ENCODE results near the gene GPBP1.
A peak's percentile ranks its signal among the peaks of the same experiment; 100 is the strongest.
"Not testable (repeated sequence)": the region's sequence is repeated elsewhere in the genome, so short reads cannot be mapped to it uniquely, and the experiment has no call there.

Gene GPBP1

GRCh38 chr5:57292336-57292735 is 118.5 kb downstream of the GPBP1 start:
- no peak for DNase-seq

DNA sequence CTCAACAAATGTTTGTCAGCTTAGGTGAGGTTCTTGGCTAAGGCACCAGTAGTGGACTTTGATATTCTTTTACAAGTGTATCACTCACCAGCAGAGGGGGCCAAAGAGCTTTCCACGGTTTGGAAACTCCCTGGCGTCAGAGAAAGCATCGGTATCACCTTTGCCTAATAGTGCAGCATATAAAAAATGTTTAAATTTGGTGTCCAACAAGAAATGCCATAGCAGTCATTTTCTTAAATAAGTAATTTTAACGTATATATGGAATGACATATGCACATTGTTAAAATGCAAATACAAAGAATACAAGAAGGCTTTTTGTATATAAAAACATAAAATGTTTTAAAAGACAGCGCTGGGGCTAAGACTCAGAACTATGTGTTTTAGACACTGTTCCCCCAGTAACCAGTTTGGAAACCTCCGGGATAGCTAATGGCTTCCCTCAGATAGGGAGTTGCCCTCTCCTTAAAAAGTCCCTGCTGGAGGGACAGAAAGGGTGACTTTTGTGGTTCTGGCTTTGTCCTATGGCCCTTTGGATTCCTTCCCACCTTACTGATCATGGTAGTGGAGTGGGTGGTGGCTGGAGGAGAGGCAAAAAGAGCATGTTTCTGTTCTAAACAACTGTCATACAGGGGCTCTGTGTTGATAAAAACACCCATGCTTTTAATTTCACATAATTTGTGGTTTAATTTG is 124.6 kb downstream of the GPBP1 start:
- peak; percentile 88 for DNase-seq

DNA sequence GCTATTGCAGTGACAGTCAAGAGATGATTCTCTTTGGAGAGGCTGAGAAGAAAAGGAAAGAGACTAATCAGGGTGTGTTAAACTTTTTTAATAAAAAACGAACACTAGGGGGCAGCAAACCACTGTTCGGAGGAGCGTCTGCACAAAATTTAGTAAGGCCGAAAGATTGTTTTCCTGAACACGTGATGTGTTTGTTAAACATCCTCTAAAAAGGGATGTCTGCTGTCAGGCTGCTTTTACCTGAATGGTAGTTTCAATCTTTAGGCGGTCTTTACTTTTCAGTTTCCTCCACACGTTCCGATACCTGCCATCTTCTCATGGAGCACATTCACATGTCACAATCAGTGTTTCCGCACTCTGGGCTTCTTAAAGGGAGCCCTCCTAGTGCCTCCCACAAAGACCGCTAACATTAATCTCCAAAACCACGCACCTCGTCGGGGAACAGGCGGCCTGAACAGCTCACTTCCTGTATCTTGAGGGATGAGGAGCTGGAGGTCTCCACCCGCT is 125.2 kb downstream of the GPBP1 start:
- peak; percentile 73 for DNase-seq

GRCh38 chr5:57299986-57300385 is 126.1 kb downstream of the GPBP1 start:
- DNase-seq, result no peak

DNA sequence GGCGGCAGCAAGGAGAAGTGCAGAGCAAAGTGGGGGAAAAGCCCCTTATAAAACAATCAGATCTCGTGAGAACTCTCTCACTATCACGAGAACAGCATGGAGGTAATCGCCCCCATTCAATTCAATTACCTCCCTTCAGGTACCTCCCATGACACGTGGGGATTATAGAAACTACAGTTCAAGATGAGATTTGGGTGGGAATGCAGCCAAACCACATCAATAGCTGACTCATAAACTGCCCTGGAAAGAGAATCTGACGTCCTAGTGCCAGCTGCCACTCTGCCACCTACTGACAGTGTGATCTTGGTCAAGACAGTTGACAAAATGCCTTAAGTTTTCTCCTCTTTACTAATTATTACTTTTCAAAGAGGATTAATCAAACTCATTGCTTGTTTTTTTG is 128.3 kb downstream of the GPBP1 start:
- no peak for DNase-seq

DNA sequence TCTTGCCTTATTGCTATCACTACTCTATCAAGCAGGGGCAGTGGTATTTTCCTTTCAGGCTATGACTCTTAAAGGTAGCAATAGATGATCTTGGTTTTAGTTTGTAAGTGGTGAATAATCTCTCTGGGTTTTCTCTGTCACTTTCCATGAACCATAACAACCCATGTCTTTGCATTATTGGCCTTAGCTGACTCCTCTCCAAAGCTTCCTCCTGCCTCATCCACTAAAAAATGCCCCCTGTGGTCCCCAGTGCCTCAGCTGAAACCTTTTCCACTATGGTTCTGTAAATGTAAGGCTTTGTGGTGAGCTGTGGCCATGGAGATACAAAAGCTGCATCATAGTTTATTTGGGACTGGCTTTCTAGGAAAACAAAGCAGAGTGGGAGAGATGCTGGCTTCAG is 128.8 kb downstream of the GPBP1 start:
- no peak for DNase-seq

DNA sequence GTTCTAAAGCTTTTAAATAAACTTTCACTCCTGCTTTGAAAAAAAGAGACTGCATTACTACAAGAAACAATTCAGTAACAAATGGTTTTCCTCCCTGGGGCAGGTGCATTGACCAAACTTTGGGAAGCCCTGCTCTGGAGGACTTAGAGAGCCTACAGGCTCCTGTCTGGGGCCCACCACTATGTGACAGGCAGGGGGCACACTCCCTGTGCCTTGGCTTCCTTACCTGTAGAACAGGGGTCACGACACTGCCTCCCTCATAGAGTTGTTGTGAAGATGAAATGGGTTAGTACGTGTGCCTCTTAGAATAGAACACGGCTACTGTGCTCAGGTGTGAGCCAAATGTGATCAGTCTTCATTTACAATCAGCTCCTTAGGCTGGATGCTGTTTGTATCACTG is 130.1 kb downstream of the GPBP1 start:
- no peak for DNase-seq

DNA sequence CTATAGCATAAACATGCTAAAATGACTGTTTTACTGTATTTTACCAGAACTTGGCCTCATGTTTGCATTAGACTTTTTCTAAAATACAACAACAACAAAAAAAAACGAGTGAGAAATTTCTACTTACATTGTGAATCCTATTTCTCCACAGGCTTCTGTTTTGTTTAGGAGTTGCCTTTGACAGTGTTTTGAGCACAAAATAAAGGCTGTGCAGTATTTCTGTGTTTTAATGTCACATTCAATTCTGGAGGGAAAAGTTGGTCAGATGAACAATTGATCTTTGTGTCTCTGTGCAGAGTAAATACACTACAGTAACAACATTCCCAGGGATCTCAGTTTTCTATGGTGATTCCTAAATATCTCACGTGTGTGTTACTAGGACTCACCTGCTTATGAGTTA is 131.1 kb downstream of the GPBP1 start:
- DNase-seq, result no peak

- no peak for DNase-seq
Observed at GRCh38 chr5:57306359-57306758, 132.5 kb downstream of the GPBP1 start.

DNA sequence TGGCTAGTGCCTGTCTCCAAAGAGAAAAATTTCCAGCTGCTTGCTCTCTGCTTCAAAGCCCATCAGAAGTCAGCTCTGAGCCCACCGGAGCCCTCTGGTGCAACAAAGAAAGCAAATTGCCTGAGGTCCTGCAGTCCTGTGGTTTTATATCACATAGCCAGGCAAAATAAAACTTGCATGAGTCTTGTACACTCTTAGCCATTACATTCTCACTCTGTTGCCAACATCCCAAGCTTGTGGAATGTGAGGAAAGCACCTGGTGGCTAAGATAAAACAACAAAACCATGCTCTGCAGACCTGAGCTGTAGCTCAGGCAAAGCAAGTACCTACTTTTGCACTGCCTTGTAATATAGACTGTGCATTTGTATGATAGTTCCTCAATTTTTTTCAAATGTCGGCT is 133.7 kb downstream of the GPBP1 start:
- DNase-seq, result no peak

GRCh38 chr5:57309022-57309421 is 135.2 kb downstream of the GPBP1 start:
- not testable (repeated sequence) for DNase-seq

DNA sequence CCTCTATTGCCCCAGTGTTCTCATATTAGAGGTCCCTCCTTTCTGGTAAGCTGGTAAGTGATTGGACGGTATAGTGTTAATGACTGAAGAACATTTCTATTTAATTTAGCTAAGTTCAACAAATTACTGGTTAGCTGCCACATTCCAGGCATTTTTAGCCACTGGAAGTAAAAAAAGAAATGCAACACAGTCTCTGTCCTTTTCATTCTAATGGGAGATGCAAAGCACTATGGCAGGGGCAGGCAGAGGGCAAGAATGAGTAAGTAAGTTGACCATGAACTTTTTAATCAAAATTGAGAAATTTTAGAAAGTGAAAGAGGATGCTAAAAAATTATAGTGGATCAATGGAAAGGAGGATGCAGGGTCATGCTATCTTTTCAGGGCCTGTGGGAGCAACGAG is 137.4 kb downstream of the GPBP1 start:
- no peak for DNase-seq

GRCh38 chr5:57311921-57312735 is 138.3 kb downstream of the GPBP1 start:
- DNase-seq, result no peak

DNA sequence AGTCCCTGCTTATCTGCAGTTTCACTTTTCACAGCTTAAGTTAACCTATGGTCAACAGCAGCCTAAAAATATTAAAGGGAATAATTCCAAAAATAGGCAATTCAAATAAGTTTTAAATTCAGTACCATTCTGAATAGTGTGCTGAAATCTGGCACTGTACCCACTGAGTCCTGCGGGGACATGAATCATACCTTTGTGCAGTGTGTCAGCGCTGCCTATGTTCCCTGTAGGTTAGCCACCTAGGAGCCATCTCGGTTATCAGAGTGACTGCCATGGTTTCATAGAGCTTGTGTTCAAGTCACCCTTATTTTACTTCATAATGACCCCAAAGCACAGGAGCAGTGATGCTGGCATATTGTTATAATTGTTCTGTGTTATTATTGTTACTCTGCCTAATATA is 139.9 kb downstream of the GPBP1 start:
- DNase-seq, result no peak

All from activated CD8-positive, alpha-beta memory T cell treated with anti-CD3 and anti-CD28 coated beads for 24 hours (primary cell).